T-helper 1 cell treated with Interleukin-12 subunit alpha and Interleukin-12 subunit beta and Interleukin-4 antibody, amounts not matched to agents 30 μg/mL and 1 μg/mL, for 36 hours (primary cell): ENCODE measurements around the gene ACTN1.

Experiments
- H3K27ac Mint-ChIP-seq: one replicate; pipeline ENCODE4 v1.8.0; 2021; ENCODE audit warnings: mild to moderate bottlenecking, mixed read lengths
- H3K27me3 Mint-ChIP-seq: one replicate; pipeline ENCODE4 v1.8.0; 2021; ENCODE audit warnings: low read depth, mixed read lengths
- H3K36me3 Mint-ChIP-seq: one replicate; pipeline ENCODE4 v1.8.0; 2021; ENCODE audit warnings: low read depth, mixed read lengths
- H3K4me1 Mint-ChIP-seq: one replicate; pipeline ENCODE4 v1.8.0; 2021; ENCODE audit warnings: low read depth, mixed read lengths
- H3K4me3 Mint-ChIP-seq: one replicate; pipeline ENCODE4 v1.8.0; 2021; ENCODE audit warnings: mild to moderate bottlenecking, moderate library complexity, mixed read lengths
- H3K9me3 Mint-ChIP-seq: one replicate; pipeline ENCODE4 v1.8.0; 2021; ENCODE audit warnings: mixed read lengths

The ACTN1 gene

GRCh38 chr14:68968721-68969120 lies 10.4 kb downstream of the ACTN1 start:
- peaks cover 37% of the 10 kb centered on the region for H3K4me1 Mint-ChIP-seq
- H3K27me3 Mint-ChIP-seq, result no peaks in the 10 kb centered on the region
- peaks cover 10% of the 10 kb centered on the region for H3K9me3 Mint-ChIP-seq
- no peak overlapping the region for H3K27ac Mint-ChIP-seq
- peaks cover 10% of the 10 kb centered on the region for H3K36me3 Mint-ChIP-seq
- no peak overlapping the region for H3K4me3 Mint-ChIP-seq

GRCh38 chr14:68968051-68968450 lies 11.1 kb downstream of the ACTN1 start:
- H3K9me3 Mint-ChIP-seq, result peaks cover 4% of the 10 kb centered on the region
- H3K27ac Mint-ChIP-seq, result no peak overlapping the region
- no peak overlapping the region for H3K4me3 Mint-ChIP-seq
- H3K27me3 Mint-ChIP-seq, result no peaks in the 10 kb centered on the region
- H3K4me1 Mint-ChIP-seq, result peaks cover 37% of the 10 kb centered on the region
- peaks cover 10% of the 10 kb centered on the region for H3K36me3 Mint-ChIP-seq

GRCh38 chr14:68967459-68967940 lies 11.6 kb downstream of the ACTN1 start:
- Mint-ChIP-seq H3K9me3 (no peaks in the 10 kb centered on the region), H3K27me3 (no peaks in the 10 kb centered on the region), H3K4me3 (no peak overlapping the region), H3K36me3 (peaks cover 5% of the 10 kb centered on the region), H3K4me1 (peaks cover 37% of the 10 kb centered on the region), H3K27ac (no peak overlapping the region)

- Mint-ChIP-seq H3K9me3 (no peaks in the 10 kb centered on the region), H3K36me3 (peaks cover 4% of the 10 kb centered on the region), H3K27me3 (no peaks in the 10 kb centered on the region), H3K4me3 (no peak overlapping the region), H3K27ac (no peak overlapping the region), H3K4me1 (peaks cover 37% of the 10 kb centered on the region)
These were observed 12.2 kb downstream of the ACTN1 start for GRCh38 chr14:68966872-68967301.

- Mint-ChIP-seq H3K36me3 (peaks cover 2% of the 10 kb centered on the region), H3K27me3 (no peaks in the 10 kb centered on the region), H3K4me3 (no peak overlapping the region), H3K9me3 (no peaks in the 10 kb centered on the region), H3K4me1 (peaks cover 24% of the 10 kb centered on the region), H3K27ac (no peak overlapping the region)
These were observed 13.8 kb downstream of the ACTN1 start for GRCh38 chr14:68965261-68965761.

- Mint-ChIP-seq H3K27me3 (no peaks in the 10 kb centered on the region), H3K4me1 (peaks cover 19% of the 10 kb centered on the region), H3K27ac (no peak overlapping the region), H3K4me3 (no peak overlapping the region), H3K9me3 (no peaks in the 10 kb centered on the region), H3K36me3 (peaks cover 2% of the 10 kb centered on the region)
These were observed 14.6 kb downstream of the ACTN1 start for GRCh38 chr14:68964300-68965093.

GRCh38 chr14:68962681-68963080 lies 16.4 kb downstream of the ACTN1 start:
- Mint-ChIP-seq H3K27me3 (no peaks in the 10 kb centered on the region), H3K4me1 (peaks cover 10% of the 10 kb centered on the region), H3K27ac (no peak overlapping the region), H3K36me3 (no peaks in the 10 kb centered on the region), H3K9me3 (no peaks in the 10 kb centered on the region), H3K4me3 (no peak overlapping the region)

GRCh38 chr14:68961781-68962584 lies 17.1 kb downstream of the ACTN1 start:
- no peaks in the 10 kb centered on the region for H3K36me3 Mint-ChIP-seq
- no peak overlapping the region for H3K4me3 Mint-ChIP-seq
- H3K27me3 Mint-ChIP-seq, result no peaks in the 10 kb centered on the region
- peaks cover 9% of the 10 kb centered on the region for H3K4me1 Mint-ChIP-seq
- no peak overlapping the region for H3K27ac Mint-ChIP-seq
- no peaks in the 10 kb centered on the region for H3K9me3 Mint-ChIP-seq

GRCh38 chr14:68961361-68961760 lies 17.7 kb downstream of the ACTN1 start:
- H3K4me1 Mint-ChIP-seq, result peaks cover 9% of the 10 kb centered on the region

GRCh38 chr14:68960123-68960522 lies 19.0 kb downstream of the ACTN1 start:
- Mint-ChIP-seq H3K9me3 (no peaks in the 10 kb centered on the region), H3K27me3 (no peaks in the 10 kb centered on the region), H3K4me1 (peaks cover 5% of the 10 kb centered on the region), H3K36me3 (no peaks in the 10 kb centered on the region), H3K4me3 (no peak overlapping the region), H3K27ac (no peak overlapping the region)

More at GRCh38 chr14:68961361-68961760, 17.7 kb downstream of the ACTN1 start:
- Mint-ChIP-seq H3K4me3 (no peak overlapping the region), H3K36me3 (no peaks in the 10 kb centered on the region), H3K9me3 (no peaks in the 10 kb centered on the region), H3K27me3 (no peaks in the 10 kb centered on the region), H3K27ac (no peak overlapping the region)

- H3K27me3 Mint-ChIP-seq, result no peaks in the 10 kb centered on the region
- H3K4me3 Mint-ChIP-seq, result no peak overlapping the region
- no peaks in the 10 kb centered on the region for H3K36me3 Mint-ChIP-seq
- no peaks in the 10 kb centered on the region for H3K9me3 Mint-ChIP-seq
- H3K27ac Mint-ChIP-seq, result no peak overlapping the region
- peaks cover 5% of the 10 kb centered on the region for H3K4me1 Mint-ChIP-seq
These were observed 20.1 kb downstream of the ACTN1 start for GRCh38 chr14:68959035-68959434.

- peaks cover 5% of the 10 kb centered on the region for H3K4me1 Mint-ChIP-seq
- H3K36me3 Mint-ChIP-seq, result no peaks in the 10 kb centered on the region
- no peaks in the 10 kb centered on the region for H3K9me3 Mint-ChIP-seq
- no peak overlapping the region for H3K4me3 Mint-ChIP-seq
- no peaks in the 10 kb centered on the region for H3K27me3 Mint-ChIP-seq
- no peak overlapping the region for H3K27ac Mint-ChIP-seq
These were observed 20.5 kb downstream of the ACTN1 start for GRCh38 chr14:68958553-68958952.

- peaks cover 8% of the 10 kb centered on the region for H3K4me1 Mint-ChIP-seq
- no peak overlapping the region for H3K27ac Mint-ChIP-seq
- H3K36me3 Mint-ChIP-seq, result no peaks in the 10 kb centered on the region
- no peaks in the 10 kb centered on the region for H3K9me3 Mint-ChIP-seq
- no peaks in the 10 kb centered on the region for H3K27me3 Mint-ChIP-seq
- H3K4me3 Mint-ChIP-seq, result no peak overlapping the region
These were observed 21.3 kb downstream of the ACTN1 start for GRCh38 chr14:68957775-68958174.

GRCh38 chr14:68956724-68957123 lies 22.4 kb downstream of the ACTN1 start:
- Mint-ChIP-seq H3K27me3 (no peaks in the 10 kb centered on the region), H3K4me3 (no peak overlapping the region), H3K4me1 (peaks cover 11% of the 10 kb centered on the region), H3K9me3 (no peaks in the 10 kb centered on the region), H3K27ac (no peak overlapping the region), H3K36me3 (no peaks in the 10 kb centered on the region)

GRCh38 chr14:68955851-68956179 lies 23.3 kb downstream of the ACTN1 start:
- Mint-ChIP-seq H3K4me3 (no peak overlapping the region), H3K36me3 (no peaks in the 10 kb centered on the region), H3K4me1 (peaks cover 11% of the 10 kb centered on the region), H3K9me3 (no peaks in the 10 kb centered on the region), H3K27ac (no peak overlapping the region), H3K27me3 (no peaks in the 10 kb centered on the region)
